GM23248 (cell line): ENCODE results near the gene TUBB. TPM values are rescaled to one million over a fixed set of nuclear protein-coding genes. Genes with fewer than 3 reads are reported as not detected.
A peak's percentile ranks its signal among the peaks of the same experiment; 100 is the strongest.
"Not testable (repeated sequence)": the region's sequence is repeated elsewhere in the genome, so short reads cannot be mapped to it uniquely, and the experiment has no call there.

Experiments
- DNase-seq: peaks from one replicate; pipeline ENCODE4 v3.0.0-alpha.2; 2015
- H2AFZ ChIP-seq: fragments of 200-600 bp; sonication (generic); 2 replicates; pipeline ENCODE4 v1.6.1; 2016; ENCODE audit warnings: antibody characterized with exemption
- H3F3A ChIP-seq: fragments of 200-600 bp; sonication (generic); 2 replicates; pipeline ENCODE4 v1.6.1; 2016; ENCODE audit warnings: mild to moderate bottlenecking, antibody characterized with exemption, mixed run types; ENCODE audit not compliant: insufficient read depth
- H3K27ac ChIP-seq: fragments of 200-600 bp; sonication (generic); 2 replicates; pipeline ENCODE4 v1.5.1; 2016; ENCODE audit warnings: mild to moderate bottlenecking
- H3K27me3 ChIP-seq: fragments of 200-600 bp; sonication (generic); replicated peaks from 2 replicates; pipeline ENCODE4 v1.6.1; 2016; ENCODE audit warnings: mild to moderate bottlenecking; ENCODE audit not compliant: insufficient read depth
- H3K36me3 ChIP-seq: fragments of 200-600 bp; sonication (generic); 2 replicates; pipeline ENCODE4 v1.6.1; 2016; ENCODE audit warnings: low read depth, mild to moderate bottlenecking
- H3K4me1 ChIP-seq: fragments of 200-600 bp; sonication (generic); 2 replicates; pipeline ENCODE4 v1.6.1; 2016; ENCODE audit warnings: mild to moderate bottlenecking; ENCODE audit not compliant: insufficient read depth
- H3K4me2 ChIP-seq: fragments of 200-600 bp; sonication (generic); one replicate; pipeline ENCODE4 v1.6.1; 2016; ENCODE audit warnings: mild to moderate bottlenecking; ENCODE audit not compliant: unreplicated experiment
- H3K4me3 ChIP-seq: fragments of 200-600 bp; sonication (generic); 2 replicates; pipeline ENCODE4 v1.5.1; 2016; ENCODE audit warnings: mild to moderate bottlenecking
- H3K79me2 ChIP-seq: fragments of 200-600 bp; sonication (generic); 2 replicates; pipeline ENCODE4 v1.6.1; 2016; ENCODE audit warnings: mild to moderate bottlenecking; ENCODE audit not compliant: insufficient read depth
- H3K9ac ChIP-seq: fragments of 200-600 bp; sonication (generic); 2 replicates; pipeline ENCODE4 v1.6.1; 2016; ENCODE audit warnings: mild to moderate bottlenecking
- H3K9me2 ChIP-seq: fragments of 200-600 bp; sonication (generic); 2 replicates; pipeline ENCODE4 v1.6.1; 2016; ENCODE audit warnings: mixed run types, mild to moderate bottlenecking, moderate library complexity; ENCODE audit not compliant: insufficient read depth
- H3K9me3 ChIP-seq: fragments of 200-600 bp; sonication (generic); one replicate; pipeline ENCODE4 v1.6.1; 2017; ENCODE audit warnings: low read depth
- H4K20me1 ChIP-seq: fragments of 200-600 bp; sonication (generic); 2 replicates; pipeline ENCODE4 v1.6.0; 2016; ENCODE audit not compliant: insufficient read depth
- EZH2 ChIP-seq: fragments of 200-600 bp; sonication (generic); IDR thresholded peaks from 2 replicates; pipeline ENCODE4 v1.6.1; 2018; ENCODE audit warnings: antibody characterized with exemption, mild to moderate bottlenecking; ENCODE audit not compliant: insufficient read depth, poor library complexity, severe bottlenecking
- EZH2phosphoT487 ChIP-seq: fragments of 200-600 bp; sonication (generic); IDR thresholded peaks from 2 replicates; pipeline ENCODE4 v1.6.1; 2018; ENCODE audit warnings: antibody characterized with exemption, moderate library complexity, mild to moderate bottlenecking, low read depth; ENCODE audit not compliant: insufficient read depth
- WGBS, 2 experiments: methylation state at CpG; one replicate each; pipeline ENCODE4 v1.1.6; 2015 to 2017; ENCODE audit warnings: low lambda C conversion rate in 2 of 2, low coverage in 1 of 2; ENCODE audit errors: missing lambda C conversion rate in 2 of 2; 5-methylcytosine and 5-hydroxymethylcytosine counted together
- in situ Hi-C: fragments of 300-500 bp; cut with MboI; formaldehyde crosslinking; loops from 2 replicates; pipeline ENCODE4 v1.15.0; 2020
- polyA plus RNA-seq: library from polyadenylated mRNA; unstranded; fragments of >200 nt; fragmentation: Nextera tagmentation; extraction: Ambion mirVana; gene quantifications from 2 replicates; pipeline ENCODE4 v1.2.1, GENCODE V29; 2016
- total RNA-seq: library from RNA; depleted of rRNA; stranded (reverse); fragments of >200 nt; shearing (Covaris generic); gene quantifications from 2 replicates; pipeline ENCODE4 v1.2.3, GENCODE V29; 2014

The TUBB gene
- total and polyA plus RNA-seq, 2 experiments from 2014 or later, result 491 to 565 TPM

- Histone ChIP-seq H3K9me2 (no peaks in the 10 kb centered on the region), H4K20me1 (peaks cover 19% of the 10 kb centered on the region; the same call in 1 of the 2 replicates), H3K9ac (peak overlapping the region; percentile 99), H3K27me3 (no peaks in the 10 kb centered on the region), H3K27ac (peak overlapping the region; percentile 95), H3K4me3 (peak overlapping the region; percentile 97), H3F3A (peaks cover 67% of the 10 kb centered on the region), H2AFZ (no peak overlapping the region), H3K9me3 (no peaks in the 10 kb centered on the region), H3K36me3 (peaks cover 32% of the 10 kb centered on the region), H3K79me2 (peaks cover 83% of the 10 kb centered on the region), H3K4me1 (peaks cover 49% of the 10 kb centered on the region), H3K4me2 (peak overlapping the region; percentile 87)
- DNase-seq, result peak; percentile 80
- TF ChIP-seq EZH2 (no peak), EZH2phosphoT487 (no peak)
- in situ Hi-C loops, result no loop called here
- WGBS, 2 experiments, result 1 to 3% methylated on average over 21 to 29 of the region's 29 CpGs
Observed at GRCh38 chr6:30720738-30721197, 616 bp downstream of the TUBB start.

- Histone ChIP-seq H3K9ac (peak overlapping the region; percentile 99), H3K36me3 (peaks cover 33% of the 10 kb centered on the region), H3K9me3 (no peaks in the 10 kb centered on the region), H3K27ac (peak overlapping the region; percentile 95), H3K4me2 (peak overlapping the region; percentile 93), H3F3A (peaks cover 71% of the 10 kb centered on the region), H3K9me2 (no peaks in the 10 kb centered on the region), H3K79me2 (peaks cover 77% of the 10 kb centered on the region), H2AFZ (no peak overlapping the region), H3K27me3 (no peaks in the 10 kb centered on the region), H3K4me1 (peaks cover 50% of the 10 kb centered on the region), H4K20me1 (peaks cover 19% of the 10 kb centered on the region; the same call in 1 of the 2 replicates), H3K4me3 (peak overlapping the region; percentile 97)
- no peak for TF ChIP-seq EZH2
- no peak for TF ChIP-seq EZH2phosphoT487
- WGBS, 2 experiments, result 1 to 2% methylated on average over 38 to 48 of the region's 71 CpGs
- DNase-seq, result peak; percentile 98
- in situ Hi-C loops, result no loop called here
Observed at GRCh38 chr6:30721198-30722024, 1.3 kb downstream of the TUBB start.

- Histone ChIP-seq H3K4me2 (peak overlapping the region; percentile 93), H3K79me2 (peaks cover 72% of the 10 kb centered on the region), H3K9ac (peak overlapping the region; percentile 99), H3F3A (peaks cover 76% of the 10 kb centered on the region), H3K36me3 (peaks cover 33% of the 10 kb centered on the region), H3K4me1 (peaks cover 52% of the 10 kb centered on the region), H3K4me3 (peak overlapping the region; percentile 97), H3K27ac (peak overlapping the region; percentile 95), H4K20me1 (peaks cover 19% of the 10 kb centered on the region; the same call in 1 of the 2 replicates)
- H2AFZ ChIP-seq, H3K27me3 ChIP-seq, H3K9me2 ChIP-seq, in situ Hi-C loops, H3K9me3 ChIP-seq: not testable (repeated sequence)
- WGBS, 2 experiments, result 0 to 1% methylated on average over 10 of the region's 10 CpGs
- DNase-seq, result peak; percentile 68
Observed at GRCh38 chr6:30722025-30722279, 1.8 kb downstream of the TUBB start.

- Histone ChIP-seq H3F3A (peaks cover 81% of the 10 kb centered on the region), H3K9me2 (no peaks in the 10 kb centered on the region), H3K4me1 (peaks cover 57% of the 10 kb centered on the region), H3K4me3 (peak overlapping the region; percentile 97), H3K27me3 (no peaks in the 10 kb centered on the region), H2AFZ (no peak overlapping the region), H3K79me2 (peaks cover 71% of the 10 kb centered on the region), H3K9me3 (no peaks in the 10 kb centered on the region), H4K20me1 (peaks cover 19% of the 10 kb centered on the region; the same call in 1 of the 2 replicates), H3K4me2 (peak overlapping the region; percentile 93), H3K36me3 (peaks cover 35% of the 10 kb centered on the region), H3K27ac (peak overlapping the region; percentile 95), H3K9ac (peak overlapping the region; percentile 99)
- WGBS, 2 experiments, result 5% methylated on average over 27 of the region's 27 CpGs
- in situ Hi-C loops, result no loop called here
- TF ChIP-seq EZH2, result no peak
- TF ChIP-seq EZH2phosphoT487, result no peak
- DNase-seq, result peak; percentile 79
Observed at GRCh38 chr6:30722280-30723112, 2.3 kb downstream of the TUBB start.

GRCh38 chr6:30723159-30723842, 3.1 kb downstream of the TUBB start:
- peaks cover 86% of the 10 kb centered on the region for H3F3A ChIP-seq
- H3K4me2 ChIP-seq, result peak overlapping the region; percentile 93
- peak overlapping the region; percentile 99 for H3K9ac ChIP-seq
- H3K9me2 ChIP-seq, H3K9me3 ChIP-seq, H3K27me3 ChIP-seq, H2AFZ ChIP-seq, in situ Hi-C loops, DNase-seq: not testable (repeated sequence)
- peak overlapping the region; percentile 95 for H3K27ac ChIP-seq
- H3K4me1 ChIP-seq, result peaks cover 57% of the 10 kb centered on the region
- H3K4me3 ChIP-seq, result peak overlapping the region; percentile 97
- peaks cover 66% of the 10 kb centered on the region for H3K79me2 ChIP-seq
- peaks cover 19% of the 10 kb centered on the region; the same call in 1 of the 2 replicates for H4K20me1 ChIP-seq
- 42 to 53% methylated on average over 16 of the region's 16 CpGs for WGBS, 2 experiments
- peaks cover 37% of the 10 kb centered on the region for H3K36me3 ChIP-seq
